RWPE2 (cell line): ENCODE data around the gene NCAN.

Source experiments
- ATAC-seq: fragments of 200-7000 bp; cut with Tn5 transposase; 3 replicates; pipeline ENCODE4 v1.9.1; 2021; ENCODE audit warnings: low read depth
- DNase-seq: peaks from one replicate; pipeline ENCODE4 v3.0.0-alpha.2; 2020; ENCODE audit warnings: low spot score
- H3K27ac ChIP-seq: fragments of 450-650 bp; 2 replicates; pipeline ENCODE4 v1.5.1; 2017; ENCODE audit warnings: mild to moderate bottlenecking; ENCODE audit not compliant: poor library complexity, severe bottlenecking
- H3K27me3 ChIP-seq: fragments of 250-450 bp; sonication (Bioruptor Pico); 2 replicates; pipeline ENCODE4 v1.5.1; 2021; ENCODE audit warnings: mild to moderate bottlenecking, moderate library complexity; ENCODE audit not compliant: insufficient read depth, poor library complexity, severe bottlenecking
- H3K36me3 ChIP-seq: fragments of 250-450 bp; sonication (Bioruptor Pico); 2 replicates; pipeline ENCODE4 v1.5.1; 2020; ENCODE audit warnings: low read depth, mild to moderate bottlenecking, moderate library complexity
- H3K4me1 ChIP-seq: fragments of 250-450 bp; sonication (Bioruptor Pico); 2 replicates; pipeline ENCODE4 v1.5.1; 2021; ENCODE audit warnings: mild to moderate bottlenecking, moderate library complexity; ENCODE audit not compliant: insufficient read depth, poor library complexity, severe bottlenecking
- H3K4me3 ChIP-seq: fragments of 250-450 bp; sonication (Bioruptor Pico); 2 replicates; pipeline ENCODE4 v1.5.1; 2021; ENCODE audit warnings: mild to moderate bottlenecking, moderate library complexity; ENCODE audit not compliant: severe bottlenecking
- H3K9me3 ChIP-seq: fragments of 250-450 bp; sonication (Bioruptor Pico); 2 replicates; pipeline ENCODE4 v1.5.1; 2021; ENCODE audit warnings: mild to moderate bottlenecking, moderate library complexity; ENCODE audit not compliant: severe bottlenecking
- TF ChIP-seq, protein P1 (sequence below): fragments of 450-650 bp; IDR thresholded peaks from one replicate; pipeline ENCODE4 v1.5.1; 2017; ENCODE audit warnings: mild to moderate bottlenecking, moderate library complexity; ENCODE audit not compliant: poor library complexity, severe bottlenecking

Gene NCAN

DNA sequence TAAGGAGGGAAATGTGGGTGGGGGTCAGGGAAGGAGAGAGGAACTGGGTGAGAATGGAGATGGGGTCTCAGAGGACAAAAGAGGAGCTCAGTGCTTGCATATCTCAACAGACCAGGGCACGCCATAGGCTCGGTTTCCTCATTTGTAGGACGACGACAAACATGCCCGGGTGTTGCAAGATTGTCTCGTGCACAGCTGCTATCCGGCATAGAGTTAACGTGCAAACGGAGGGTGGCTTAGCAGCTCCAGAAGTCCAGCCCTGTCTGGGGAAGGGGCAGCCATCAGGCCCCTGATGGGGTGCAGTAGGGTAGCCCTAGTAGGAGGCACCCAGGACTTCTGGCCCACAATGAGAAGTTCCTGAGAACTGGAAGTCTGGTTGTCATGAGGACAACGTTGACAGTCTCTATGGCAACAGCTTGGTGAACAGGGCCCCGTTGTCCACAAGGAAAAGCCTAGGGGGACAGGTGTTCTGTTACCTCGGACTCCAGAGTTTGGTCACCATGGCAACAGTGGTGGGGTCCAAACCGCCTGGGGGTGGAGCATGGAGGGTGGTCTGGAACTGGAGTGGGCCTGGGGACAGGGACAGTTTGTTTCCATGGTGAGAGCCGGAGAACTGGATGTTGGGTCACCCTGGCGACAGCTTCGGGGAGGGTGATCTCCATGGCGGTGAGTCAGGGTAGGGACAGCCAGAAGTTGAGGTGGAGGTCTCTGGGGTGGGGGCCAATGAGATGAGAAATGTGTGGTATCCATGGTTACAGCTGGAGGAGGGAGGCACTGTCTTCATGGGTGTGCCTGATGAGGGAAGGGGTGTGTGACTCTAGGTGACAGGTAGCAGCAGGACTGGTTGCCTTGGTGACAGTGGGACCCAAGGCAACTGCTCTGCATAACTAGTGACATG is 44.6 kb downstream of the NCAN start:
- H3K4me1 ChIP-seq: no peaks in the 10 kb centered on the region
- no peaks in the 10 kb centered on the region for H3K36me3 ChIP-seq
- ATAC-seq: no peak
- TF ChIP-seq, protein P1, sequence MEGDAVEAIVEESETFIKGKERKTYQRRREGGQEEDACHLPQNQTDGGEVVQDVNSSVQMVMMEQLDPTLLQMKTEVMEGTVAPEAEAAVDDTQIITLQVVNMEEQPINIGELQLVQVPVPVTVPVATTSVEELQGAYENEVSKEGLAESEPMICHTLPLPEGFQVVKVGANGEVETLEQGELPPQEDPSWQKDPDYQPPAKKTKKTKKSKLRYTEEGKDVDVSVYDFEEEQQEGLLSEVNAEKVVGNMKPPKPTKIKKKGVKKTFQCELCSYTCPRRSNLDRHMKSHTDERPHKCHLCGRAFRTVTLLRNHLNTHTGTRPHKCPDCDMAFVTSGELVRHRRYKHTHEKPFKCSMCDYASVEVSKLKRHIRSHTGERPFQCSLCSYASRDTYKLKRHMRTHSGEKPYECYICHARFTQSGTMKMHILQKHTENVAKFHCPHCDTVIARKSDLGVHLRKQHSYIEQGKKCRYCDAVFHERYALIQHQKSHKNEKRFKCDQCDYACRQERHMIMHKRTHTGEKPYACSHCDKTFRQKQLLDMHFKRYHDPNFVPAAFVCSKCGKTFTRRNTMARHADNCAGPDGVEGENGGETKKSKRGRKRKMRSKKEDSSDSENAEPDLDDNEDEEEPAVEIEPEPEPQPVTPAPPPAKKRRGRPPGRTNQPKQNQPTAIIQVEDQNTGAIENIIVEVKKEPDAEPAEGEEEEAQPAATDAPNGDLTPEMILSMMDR: no peak
- DNase-seq: no peak
- H3K4me3 ChIP-seq: no peak overlapping the region
- peaks cover 2% of the 10 kb centered on the region for H3K9me3 ChIP-seq
- peaks cover 10% of the 10 kb centered on the region for H3K27me3 ChIP-seq
- no peak overlapping the region for H3K27ac ChIP-seq

DNA sequence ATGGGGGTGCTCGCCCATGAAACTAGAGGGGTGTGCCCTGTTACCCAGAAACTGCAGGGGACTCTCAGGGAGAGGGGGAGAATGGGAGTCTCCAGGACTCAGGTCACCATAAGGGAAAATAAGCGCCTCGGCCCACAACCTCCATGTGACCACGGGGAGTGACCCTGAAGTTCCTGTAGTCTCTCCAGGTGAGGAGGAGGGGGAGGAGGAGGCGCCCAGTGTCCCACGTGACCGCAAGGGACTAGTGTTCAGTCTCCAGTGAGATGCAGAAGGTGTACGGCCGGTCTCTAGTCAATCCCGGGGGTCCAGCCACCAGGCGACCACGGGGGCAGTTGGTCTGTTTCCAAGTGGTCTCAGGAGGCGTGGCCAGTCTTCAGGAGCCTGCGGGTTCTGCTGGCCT is 45.4 kb downstream of the NCAN start:
- ATAC-seq: 0 out of 3 replicates have a peak, but pooled peaks have one; percentile 13
- no peak overlapping the region for H3K27ac ChIP-seq
- H3K4me3 ChIP-seq: no peak overlapping the region
- DNase-seq: no peak
- no peaks in the 10 kb centered on the region for H3K36me3 ChIP-seq
- H3K27me3 ChIP-seq: peaks cover 18% of the 10 kb centered on the region
- H3K9me3 ChIP-seq: peaks cover 2% of the 10 kb centered on the region
- no peaks in the 10 kb centered on the region for H3K4me1 ChIP-seq
- TF ChIP-seq, protein P1: no peak

DNA sequence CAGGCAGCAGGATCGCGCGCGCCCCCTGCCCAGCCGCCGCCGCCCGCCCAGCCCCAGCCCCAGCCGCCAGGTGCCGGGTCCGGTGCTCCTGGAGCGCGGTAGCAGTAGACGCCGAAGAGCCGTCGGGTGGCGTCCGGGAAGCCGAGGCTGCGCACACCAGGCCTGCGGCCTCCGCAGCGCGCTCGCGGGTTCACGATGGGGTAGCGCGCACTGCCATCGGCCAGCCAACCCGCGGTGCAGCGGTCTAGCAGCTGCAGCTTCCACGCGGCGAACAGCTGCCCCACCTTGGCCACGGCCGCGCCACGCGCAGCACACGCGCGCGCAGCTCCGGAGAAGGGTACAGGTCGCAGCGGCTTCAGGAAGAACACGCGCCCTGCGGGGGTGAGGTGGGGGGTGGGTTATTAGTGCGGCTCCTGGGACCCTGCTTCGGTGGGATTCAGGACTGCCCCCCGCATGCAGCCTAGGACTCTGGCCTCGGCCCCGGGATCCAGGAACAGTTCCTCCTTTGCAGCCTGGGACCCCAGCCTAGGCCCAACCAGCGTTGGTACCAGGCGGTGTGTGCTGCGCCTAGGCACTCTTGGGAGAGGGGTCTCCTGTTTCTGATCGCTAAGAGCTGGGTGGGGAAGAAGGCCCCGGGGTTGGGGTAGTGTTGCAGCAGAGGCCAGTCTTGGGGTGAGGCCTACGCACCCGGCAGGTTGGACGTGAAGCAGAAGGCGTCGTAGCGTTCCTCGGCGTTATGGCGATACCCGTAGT is 46.3 kb downstream of the NCAN start:
- TF ChIP-seq, protein P1: no peak
- Histone ChIP-seq H3K4me3 (no peak overlapping the region), H3K27me3 (peaks cover 25% of the 10 kb centered on the region), H3K9me3 (peaks cover 2% of the 10 kb centered on the region), H3K36me3 (no peaks in the 10 kb centered on the region), H3K27ac (no peak overlapping the region), H3K4me1 (no peaks in the 10 kb centered on the region)
- DNase-seq (no peak), ATAC-seq (no peak)

DNA sequence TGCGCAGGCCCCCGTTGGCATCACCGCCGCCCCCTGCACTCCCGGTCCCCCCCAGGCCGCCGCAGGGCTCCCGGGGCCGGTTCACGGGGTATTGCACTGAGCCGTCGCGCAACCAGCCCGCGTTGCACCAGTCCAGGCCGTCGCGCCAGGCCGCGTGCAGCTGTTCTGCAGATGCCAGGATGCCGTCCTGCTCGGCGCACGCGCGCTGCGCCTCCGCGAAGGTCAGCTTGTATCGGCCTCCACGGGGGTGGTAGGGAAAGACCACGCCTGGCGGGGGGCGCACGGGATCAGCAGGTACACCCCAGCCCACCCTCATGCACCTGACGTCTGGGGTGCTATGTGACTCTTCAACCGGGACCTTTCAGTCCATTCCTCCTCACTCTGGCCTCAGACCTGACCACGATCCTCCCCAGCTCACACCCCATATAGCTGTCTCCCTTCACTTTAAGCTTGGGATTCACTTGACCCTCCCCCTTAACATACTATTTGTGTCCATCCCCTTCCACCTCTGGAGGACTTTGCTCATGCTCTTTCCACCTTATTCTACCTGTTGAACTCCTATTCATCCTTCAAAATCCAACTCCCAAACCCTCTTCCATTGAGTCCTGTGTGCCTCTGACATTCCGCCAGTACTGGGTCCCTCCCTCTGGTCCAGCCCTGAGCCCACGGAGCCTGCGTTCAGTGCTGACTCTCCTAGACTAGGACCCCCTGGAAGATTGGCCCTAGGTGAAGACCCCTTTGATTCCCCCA is 47.0 kb downstream of the NCAN start:
- H3K4me3 ChIP-seq: no peak overlapping the region
- H3K9me3 ChIP-seq: peaks cover 2% of the 10 kb centered on the region
- ATAC-seq (no peak), DNase-seq (no peak)
- TF ChIP-seq, protein P1: no peak
- H3K36me3 ChIP-seq: no peaks in the 10 kb centered on the region
- peaks cover 31% of the 10 kb centered on the region for H3K27me3 ChIP-seq
- H3K27ac ChIP-seq: no peak overlapping the region
- H3K4me1 ChIP-seq: no peaks in the 10 kb centered on the region
